ENCODE data around the gene BMPR1B. TPM values are rescaled to one million over a fixed set of nuclear protein-coding genes. Genes with fewer than 3 reads are reported as not detected.

The BMPR1B gene
- total and polyA plus RNA-seq, 2 donors (not counting 1 experiment from before 2014, with no cell fraction given): not detected

GRCh38 chr4:95183656-95184408, 426.1 kb downstream of the BMPR1B start:
- Histone ChIP-seq H3K4me2 (replicated peaks; ENCODE audit: low read depth, low read length, poor library complexity, severe bottlenecking) (no peak overlapping the region), H4K20me1 (ENCODE audit: control insufficient read depth, insufficient read depth, low read length, poor library complexity, severe bottlenecking) (no peaks in the 10 kb centered on the region), H3K4me1 (ENCODE audit: control insufficient read depth in 2 of 2, insufficient read depth in 2 of 2, low read length in 2 of 2) (no peaks in the 10 kb centered on the region), H3K4me3 (ENCODE audit: control extremely low read depth in 1 of 5, extremely low read depth in 1 of 5, insufficient read depth in 1 of 5, low read depth in 2 of 5, low read length in 4 of 5) (no peak overlapping the region), H3K9ac (ENCODE audit: low read length) (no peak overlapping the region), H3K27ac (ENCODE audit: low read length in 2 of 2) (no peak overlapping the region), H3K9me3 (ENCODE audit: control extremely low read depth in 1 of 3, control insufficient read depth in 2 of 3, insufficient read depth in 1 of 3, low read length in 2 of 3) (no peaks in the 10 kb centered on the region), H2AFZ (ENCODE audit: insufficient read depth, low read depth, low read length, poor library complexity, severe bottlenecking) (no peak overlapping the region), H3K79me2 (ENCODE audit: control insufficient read depth, insufficient read depth, low read length) (no peaks in the 10 kb centered on the region), H3K36me3 (replicated peaks in 1 of 2; ENCODE audit: control extremely low read depth in 1 of 2, control insufficient read depth in 1 of 2, extremely low read depth in 1 of 2, insufficient read depth in 2 of 2, low read length in 1 of 2) (no peaks in the 10 kb centered on the region), H3K27me3 (replicated peaks in 1 of 4; ENCODE audit: control extremely low read depth in 1 of 4, control insufficient read depth in 3 of 4, insufficient read depth in 4 of 4, low read length in 3 of 4) (no peaks in the 10 kb centered on the region)
- intact Hi-C loops (cut with micrococcal nuclease): no loop called here
- DNase-seq: no peak
- H3K27ac Mint-ChIP-seq: no peak overlapping the region
- ATAC-seq (ENCODE audit: low read depth): no peak
- 100% methylated on average over 1 of the region's 5 CpGs for WGBS (ENCODE audit: insufficient coverage)
- H3K4me3 Mint-ChIP-seq: no peak overlapping the region
- TF ChIP-seq CTCF (IDR thresholded peaks at IDR 0.05) (no peak), EZH2 (IDR thresholded peaks at IDR 0.05; ENCODE audit: borderline replicate concordance, insufficient read depth, low read depth, low read length, poor library complexity, severe bottlenecking) (no peak)
- no peaks in the 10 kb centered on the region for H3K9me3 Mint-ChIP-seq (ENCODE audit: insufficient read depth)
- H3K4me1 Mint-ChIP-seq: no peaks in the 10 kb centered on the region
- CTCF ChIA-PET: interaction anchor here (0.7 to 0.9 kb wide), 2 partner anchors 13 to 20 kb away, joined by 3 read pairs; no protein-coding TSS in a partner anchor
- POLR2A ChIA-PET: no interaction called here
- peaks cover 2% of the 10 kb centered on the region for H3K27me3 Mint-ChIP-seq

- no peaks in the 10 kb centered on the region for H3K79me2 ChIP-seq (ENCODE audit: control insufficient read depth, insufficient read depth, low read length)
- Mint-ChIP-seq H3K4me3 (no peak overlapping the region), H3K9me3 (ENCODE audit: insufficient read depth) (no peaks in the 10 kb centered on the region), H3K4me1 (no peaks in the 10 kb centered on the region), H3K27me3 (peaks cover 2% of the 10 kb centered on the region), H3K27ac (no peak overlapping the region)
- TF ChIP-seq EZH2 (IDR thresholded peaks at IDR 0.05; ENCODE audit: borderline replicate concordance, insufficient read depth, low read depth, low read length, poor library complexity, severe bottlenecking) (no peak), CTCF (IDR thresholded peaks at IDR 0.05) (no peak)
- no peak for ATAC-seq (ENCODE audit: low read depth)
- no peak overlapping the region for H2AFZ ChIP-seq (ENCODE audit: insufficient read depth, low read depth, low read length, poor library complexity, severe bottlenecking)
- intact Hi-C loops (cut with micrococcal nuclease): no loop called here
- WGBS (ENCODE audit: insufficient coverage): 82% methylated on average over 5 of the region's 8 CpGs
- H4K20me1 ChIP-seq (ENCODE audit: control insufficient read depth, insufficient read depth, low read length, poor library complexity, severe bottlenecking): no peaks in the 10 kb centered on the region
- H3K4me2 ChIP-seq (replicated peaks; ENCODE audit: low read depth, low read length, poor library complexity, severe bottlenecking): no peak overlapping the region
- no peak for DNase-seq
- no peak overlapping the region for H3K27ac ChIP-seq (ENCODE audit: low read length in 2 of 2)
- ChIA-PET POLR2A (no interaction called here), CTCF (no interaction called here)
- no peaks in the 10 kb centered on the region for H3K4me1 ChIP-seq (ENCODE audit: control insufficient read depth in 2 of 2, insufficient read depth in 2 of 2, low read length in 2 of 2)
- no peaks in the 10 kb centered on the region for H3K27me3 ChIP-seq (replicated peaks in 1 of 4; ENCODE audit: control extremely low read depth in 1 of 4, control insufficient read depth in 3 of 4, insufficient read depth in 4 of 4, low read length in 3 of 4)
- H3K9me3 ChIP-seq (ENCODE audit: control extremely low read depth in 1 of 3, control insufficient read depth in 2 of 3, insufficient read depth in 1 of 3, low read length in 2 of 3): peaks cover 0 to 10% (median 0%) of the 10 kb centered on the region in 3 donors
- H3K9ac ChIP-seq (ENCODE audit: low read length): no peak overlapping the region
- no peak overlapping the region for H3K4me3 ChIP-seq (ENCODE audit: control extremely low read depth in 1 of 5, extremely low read depth in 1 of 5, insufficient read depth in 1 of 5, low read depth in 2 of 5, low read length in 4 of 5)
- H3K36me3 ChIP-seq (replicated peaks in 1 of 2; ENCODE audit: control extremely low read depth in 1 of 2, control insufficient read depth in 1 of 2, extremely low read depth in 1 of 2, insufficient read depth in 2 of 2, low read length in 1 of 2): no peaks in the 10 kb centered on the region
Observed at GRCh38 chr4:95186666-95187065, 428.9 kb downstream of the BMPR1B start.
